ENCODE data around the gene KLHL22.
"Not testable (repeated sequence)": the region's sequence is repeated elsewhere in the genome, so short reads cannot be mapped to it uniquely, and the experiment has no call there.

The KLHL22 gene

DNA sequence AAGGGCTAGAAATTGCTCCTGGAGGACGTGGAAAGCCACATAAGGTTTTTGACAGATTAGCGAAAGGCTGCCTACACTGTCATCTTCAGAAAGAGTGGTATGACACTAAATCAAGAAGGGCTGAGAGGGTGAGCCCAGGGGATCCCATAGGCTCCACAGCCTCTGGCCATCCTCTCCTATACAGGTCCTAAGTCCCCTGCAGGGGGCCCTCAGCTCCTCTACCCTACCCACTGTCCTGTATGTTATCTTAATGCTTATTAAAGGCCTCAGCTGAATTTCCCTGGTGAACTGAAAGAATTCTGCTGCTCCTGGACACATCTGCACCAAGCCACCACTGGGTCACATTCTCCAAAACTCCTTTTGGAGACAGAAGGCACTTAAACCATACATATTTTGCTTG, 7.9 kb downstream of the KLHL22 start:
- Histone ChIP-seq H3K9me3 (ENCODE audit: low read depth, low read length) (no peaks in the 10 kb centered on the region), H3K36me3 (ENCODE audit: insufficient read depth, low read length) (0 out of 2 replicates have a peak, but pooled peaks cover 3% of the 10 kb centered on the region), H3K9ac (ENCODE audit: insufficient read length) (no peak overlapping the region), H3K4me3 (no peak overlapping the region), H3K27ac (no peak overlapping the region)
- no peak for DNase-seq (ENCODE audit: low read depth, low spot score)
- no peak for TF ChIP-seq FOXP2 (optimal IDR thresholded peaks at IDR 0.05; ENCODE audit: control extremely low read depth, extremely low read length, insufficient read depth)
- TF ChIP-seq EZH2 (IDR thresholded peaks at IDR 0.05) = no peak
- no peak for TF ChIP-seq POLR2AphosphoS5 (IDR thresholded peaks at IDR 0.05; ENCODE audit: borderline replicate concordance, low read depth, low read length)

GRCh38 chr22:20486229-20486628, 9.4 kb downstream of the KLHL22 start:
- no peak for TF ChIP-seq FOXP2 (optimal IDR thresholded peaks at IDR 0.05; ENCODE audit: control extremely low read depth, extremely low read length, insufficient read depth)
- no peak for TF ChIP-seq EZH2 (IDR thresholded peaks at IDR 0.05)
- no peak for TF ChIP-seq POLR2AphosphoS5 (IDR thresholded peaks at IDR 0.05; ENCODE audit: borderline replicate concordance, low read depth, low read length)
- Histone ChIP-seq H3K27ac (no peak overlapping the region), H3K9ac (ENCODE audit: insufficient read length) (no peak overlapping the region), H3K36me3 (ENCODE audit: insufficient read depth, low read length) (0 out of 2 replicates have a peak, but pooled peaks cover 3% of the 10 kb centered on the region), H3K9me3 (ENCODE audit: low read depth, low read length) (no peaks in the 10 kb centered on the region), H3K4me3 (no peak overlapping the region)
- DNase-seq (ENCODE audit: low read depth, low spot score) = no peak

DNA sequence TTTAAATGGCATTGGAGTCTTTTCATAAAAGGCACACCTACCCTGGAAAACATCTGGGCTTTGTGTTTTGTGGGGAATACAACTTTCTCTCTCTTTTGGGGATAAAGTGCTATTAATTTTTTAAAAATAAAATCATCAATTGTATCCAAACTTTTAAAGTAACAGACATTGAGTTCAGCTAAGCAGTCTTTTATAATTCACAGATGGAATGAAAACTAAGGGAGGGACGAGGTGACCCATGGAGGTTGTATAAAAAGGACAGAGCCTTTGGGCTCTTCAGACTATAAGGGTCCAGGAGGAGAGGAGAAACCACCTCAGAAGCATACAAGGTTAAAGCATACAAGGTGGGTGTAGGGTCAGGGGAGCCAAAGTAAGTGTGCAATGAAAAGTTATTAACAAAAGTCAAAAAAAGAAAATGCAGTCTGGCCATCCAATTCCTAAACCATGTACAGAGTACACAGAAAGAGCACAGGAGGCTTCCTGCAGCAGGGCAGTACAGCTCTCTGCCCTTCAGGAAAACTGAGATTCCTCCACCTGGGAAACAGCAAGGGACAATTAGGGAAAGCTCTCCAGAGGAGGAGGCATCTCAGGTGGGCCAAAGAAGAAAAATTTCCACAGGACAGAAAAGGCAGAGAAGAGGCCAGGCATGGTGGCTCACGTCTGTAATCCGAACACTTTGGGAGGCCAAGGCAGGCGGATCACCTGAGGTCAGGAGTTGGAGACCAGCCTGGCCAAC, 10.5 kb downstream of the KLHL22 start:
- Histone ChIP-seq H3K27ac (no peak overlapping the region), H3K9me3 (ENCODE audit: low read depth, low read length) (no peaks in the 10 kb centered on the region)
- TF ChIP-seq POLR2AphosphoS5 (IDR thresholded peaks at IDR 0.05; ENCODE audit: borderline replicate concordance, low read depth, low read length) = no peak
- TF ChIP-seq FOXP2 (optimal IDR thresholded peaks at IDR 0.05; ENCODE audit: control extremely low read depth, extremely low read length, insufficient read depth) = no peak
- no peak for TF ChIP-seq EZH2 (IDR thresholded peaks at IDR 0.05)

DNA sequence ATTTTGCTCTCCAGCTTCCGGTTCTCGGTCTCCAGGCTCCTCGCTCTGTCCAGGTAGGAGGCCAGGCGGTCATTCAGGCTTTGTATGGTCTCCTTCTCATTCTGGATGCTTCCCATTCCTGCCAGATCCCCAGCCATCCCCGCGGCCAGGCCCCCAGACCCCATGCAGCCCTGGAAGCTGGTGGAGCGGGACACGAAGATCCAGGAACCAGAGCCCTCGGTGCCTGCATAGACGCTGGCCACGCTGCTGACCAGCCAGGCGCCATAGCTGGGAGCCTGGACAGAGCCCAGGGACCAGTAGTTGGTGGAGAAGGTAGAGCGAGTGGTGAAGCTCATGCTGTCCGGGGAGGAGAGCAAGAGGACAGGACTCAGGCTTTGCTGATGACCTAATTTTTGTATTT, 11.8 kb downstream of the KLHL22 start:
- H3K27ac ChIP-seq = no peak overlapping the region
- H3K4me3 ChIP-seq = no peak overlapping the region
- H3K9ac ChIP-seq (ENCODE audit: insufficient read length) = no peak overlapping the region
- H3K9me3 ChIP-seq (ENCODE audit: low read depth, low read length) = no peaks in the 10 kb centered on the region
- TF ChIP-seq EZH2 (IDR thresholded peaks at IDR 0.05) (no peak), POLR2AphosphoS5 (IDR thresholded peaks at IDR 0.05; ENCODE audit: borderline replicate concordance, low read depth, low read length) (no peak), FOXP2 (optimal IDR thresholded peaks at IDR 0.05; ENCODE audit: control extremely low read depth, extremely low read length, insufficient read depth) (no peak)
- no peak for DNase-seq (ENCODE audit: low read depth, low spot score)
- H3K36me3 ChIP-seq (ENCODE audit: insufficient read depth, low read length) = 0 out of 2 replicates have a peak, but pooled peaks cover 3% of the 10 kb centered on the region

More for the DNA sequence above, 10.5 kb downstream of the KLHL22 start:
- DNase-seq (ENCODE audit: low read depth, low spot score) = no peak
- no peak overlapping the region for H3K4me3 ChIP-seq
- H3K9ac ChIP-seq (ENCODE audit: insufficient read length) = no peak overlapping the region
- 0 out of 2 replicates have a peak, but pooled peaks cover 3% of the 10 kb centered on the region for H3K36me3 ChIP-seq (ENCODE audit: insufficient read depth, low read length)

DNA sequence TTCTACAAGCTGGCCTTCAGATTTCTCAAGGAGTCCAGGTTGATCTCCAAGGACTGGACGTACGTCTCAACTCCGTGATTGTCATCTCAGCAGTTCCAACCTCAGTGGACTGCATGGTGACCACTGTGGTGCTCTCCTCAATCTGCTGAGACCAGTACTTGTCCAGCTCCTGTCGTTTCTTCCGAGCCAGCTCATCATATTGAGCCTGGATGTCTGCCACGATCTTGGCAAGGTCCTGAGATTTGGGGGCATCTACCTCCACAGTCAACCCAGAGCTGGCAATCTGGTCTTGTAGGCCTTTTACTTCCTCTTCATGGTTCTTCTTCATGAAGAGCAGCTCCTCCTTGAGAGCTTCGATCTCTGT, 12.5 kb downstream of the KLHL22 start:
- DNase-seq (ENCODE audit: low read depth, low spot score); H3K9me3 ChIP-seq (ENCODE audit: low read depth, low read length); H3K27ac ChIP-seq; H3K9ac ChIP-seq (ENCODE audit: insufficient read length); H3K36me3 ChIP-seq (ENCODE audit: insufficient read depth, low read length); H3K4me3 ChIP-seq: not testable (repeated sequence)

DNA sequence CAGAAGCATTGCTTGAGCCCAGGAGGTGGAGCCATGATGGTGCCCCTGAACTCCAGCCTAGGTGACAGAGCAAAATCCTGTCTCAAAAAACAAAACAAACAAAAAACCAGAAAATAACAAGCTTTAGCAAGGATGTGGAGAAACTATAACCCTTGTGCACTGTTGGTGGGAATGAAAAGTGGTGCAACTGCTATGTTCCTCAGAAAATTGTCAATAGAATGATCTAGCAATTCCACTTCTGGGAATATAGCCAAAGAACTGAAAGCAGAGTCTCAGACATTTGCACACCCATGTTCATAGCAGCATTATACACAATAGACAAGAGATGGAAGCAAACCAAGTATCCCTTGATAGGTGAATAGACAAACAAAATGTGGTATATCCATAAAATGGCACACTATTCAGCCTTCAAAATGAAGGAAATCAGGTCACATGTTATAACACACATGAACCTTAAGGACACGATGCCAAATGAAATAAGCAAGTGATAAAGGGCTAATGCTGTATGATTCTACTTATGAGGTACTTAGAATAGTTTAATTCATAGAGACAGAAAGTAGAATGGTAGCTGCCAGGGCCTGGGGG, 15.9 kb downstream of the KLHL22 start:
- H3K36me3 ChIP-seq (ENCODE audit: insufficient read depth, low read length) = no peaks in the 10 kb centered on the region
- no peak overlapping the region for H3K27ac ChIP-seq
- no peak for DNase-seq (ENCODE audit: low read depth, low spot score)
- H3K4me3 ChIP-seq = no peak overlapping the region
- no peaks in the 10 kb centered on the region for H3K9me3 ChIP-seq (ENCODE audit: low read depth, low read length)
- no peak overlapping the region for H3K9ac ChIP-seq (ENCODE audit: insufficient read length)
- TF ChIP-seq FOXP2 (optimal IDR thresholded peaks at IDR 0.05; ENCODE audit: control extremely low read depth, extremely low read length, insufficient read depth) = no peak
- TF ChIP-seq EZH2 (IDR thresholded peaks at IDR 0.05) = no peak
- no peak for TF ChIP-seq POLR2AphosphoS5 (IDR thresholded peaks at IDR 0.05; ENCODE audit: borderline replicate concordance, low read depth, low read length)

DNA sequence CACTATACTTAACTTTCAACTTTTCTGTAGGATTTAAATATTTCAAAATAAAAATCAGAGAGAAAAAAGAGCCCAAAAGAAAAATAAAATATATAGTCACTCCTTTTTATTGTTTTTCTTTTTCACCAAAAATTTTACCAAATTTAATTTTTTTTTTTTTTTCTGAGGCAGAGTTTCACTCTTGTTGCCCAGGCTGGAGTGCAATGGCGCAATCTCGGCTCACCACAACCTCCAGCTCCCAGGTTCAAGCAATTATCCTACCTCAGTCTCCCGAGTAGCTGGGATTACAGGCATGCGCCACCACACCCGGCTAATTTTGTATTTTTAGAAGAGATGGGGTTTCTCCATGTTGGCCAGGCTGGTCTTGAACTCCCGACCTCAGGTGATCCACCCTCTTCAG, 17.5 kb downstream of the KLHL22 start:
- not testable (repeated sequence) for H3K9ac ChIP-seq (ENCODE audit: insufficient read length); H3K4me3 ChIP-seq; H3K9me3 ChIP-seq (ENCODE audit: low read depth, low read length); H3K27ac ChIP-seq; H3K36me3 ChIP-seq (ENCODE audit: insufficient read depth, low read length); DNase-seq (ENCODE audit: low read depth, low spot score)

DNA sequence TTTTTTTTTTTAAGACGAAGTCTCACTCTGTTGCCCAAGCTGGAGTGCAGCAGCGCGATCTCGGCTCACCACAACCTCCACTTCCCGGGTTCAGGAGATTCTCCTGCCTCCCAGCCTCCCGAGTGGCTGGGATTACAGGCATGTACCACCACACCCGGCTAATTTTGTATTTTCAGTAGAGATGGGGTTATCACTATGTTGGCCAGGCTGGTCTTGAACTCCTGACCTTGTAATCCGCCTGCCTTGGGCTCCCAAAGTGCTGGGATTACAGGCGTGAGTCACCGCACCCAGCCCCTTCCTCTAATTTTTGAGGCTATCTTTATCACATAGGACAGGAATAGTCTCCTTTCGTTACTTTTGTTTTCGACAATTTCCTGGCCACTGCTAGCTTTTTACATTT, 20.0 kb downstream of the KLHL22 start:
- H3K36me3 ChIP-seq (ENCODE audit: insufficient read depth, low read length); H3K4me3 ChIP-seq; H3K9ac ChIP-seq (ENCODE audit: insufficient read length); H3K27ac ChIP-seq; DNase-seq (ENCODE audit: low read depth, low spot score); H3K9me3 ChIP-seq (ENCODE audit: low read depth, low read length): not testable (repeated sequence)

DNA sequence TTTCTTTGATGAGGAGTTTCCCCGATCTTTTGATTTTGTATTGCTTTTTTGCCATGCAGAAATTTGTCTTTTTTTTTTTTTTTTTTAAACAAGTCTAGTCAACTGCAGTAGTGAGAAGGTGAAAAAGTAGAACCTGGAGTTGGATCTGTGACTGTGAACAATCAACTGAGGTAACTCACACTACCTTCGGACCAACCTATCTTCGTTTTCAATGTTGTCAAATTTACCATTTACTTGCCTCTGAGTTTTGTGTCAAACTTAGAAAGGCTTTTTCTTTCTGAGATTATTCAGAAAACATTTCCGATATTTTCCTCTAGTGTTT, 20.5 kb downstream of the KLHL22 start:
- Histone ChIP-seq H3K9ac (ENCODE audit: insufficient read length) (no peak overlapping the region), H3K36me3 (ENCODE audit: insufficient read depth, low read length) (no peaks in the 10 kb centered on the region), H3K9me3 (ENCODE audit: low read depth, low read length) (no peaks in the 10 kb centered on the region), H3K27ac (no peak overlapping the region), H3K4me3 (no peak overlapping the region)
- no peak for DNase-seq (ENCODE audit: low read depth, low spot score)
- TF ChIP-seq EZH2 (IDR thresholded peaks at IDR 0.05) = no peak
- TF ChIP-seq POLR2AphosphoS5 (IDR thresholded peaks at IDR 0.05; ENCODE audit: borderline replicate concordance, low read depth, low read length) = no peak
- no peak for TF ChIP-seq FOXP2 (optimal IDR thresholded peaks at IDR 0.05; ENCODE audit: control extremely low read depth, extremely low read length, insufficient read depth)
